ENCODE data around the gene ARPC4. TPM values are rescaled to one million over a fixed set of nuclear protein-coding genes. Genes with fewer than 3 reads are reported as not detected.
"Not testable (repeated sequence)": the region's sequence is repeated elsewhere in the genome, so short reads cannot be mapped to it uniquely, and the experiment has no call there.

Gene ARPC4
- total and polyA plus RNA-seq, 4 experiments from 2014 or later, result 164 to 287 (median 201) TPM

DNA sequence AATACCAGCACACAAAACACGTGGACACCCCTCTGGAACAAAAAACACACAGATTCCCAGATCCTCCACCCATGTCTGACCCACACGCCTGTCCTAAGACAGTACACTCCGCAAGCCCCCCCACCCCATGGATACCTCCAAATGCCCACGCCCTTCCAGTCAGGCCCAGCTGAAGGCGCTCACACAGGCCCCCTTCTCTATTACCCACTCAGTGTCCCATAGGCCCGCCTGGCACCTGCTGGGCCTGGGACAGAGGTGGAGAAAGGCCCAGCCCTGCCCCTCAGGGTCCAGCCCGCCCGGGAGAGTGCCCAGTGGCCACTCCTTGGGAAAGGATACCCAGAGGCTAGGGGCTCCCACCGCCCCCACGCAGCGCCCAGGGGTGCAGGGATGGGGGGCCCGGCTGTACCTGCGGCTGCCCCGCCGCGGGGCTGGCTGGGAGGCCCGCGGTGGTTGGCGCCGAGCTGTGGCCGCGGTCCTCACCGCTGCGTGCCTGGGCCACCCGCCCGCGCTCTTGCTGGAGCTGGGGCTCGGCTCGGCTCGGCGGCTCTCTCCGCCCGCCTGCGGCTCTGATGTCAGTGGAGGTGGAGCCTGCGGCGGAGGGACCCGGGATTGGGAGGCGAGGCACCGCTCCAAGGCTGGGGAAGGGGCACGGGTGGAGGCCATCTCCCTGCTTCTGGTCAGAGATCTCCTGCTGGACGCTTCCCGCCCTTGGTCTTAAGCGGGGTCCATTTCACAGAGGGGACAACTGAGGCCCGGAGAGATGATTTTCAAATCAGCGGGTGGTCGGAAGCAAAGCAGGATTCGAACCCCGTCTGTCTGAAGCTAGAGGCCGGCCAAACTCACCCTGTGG, 23.2 kb upstream of the ARPC4 start, which contains the start of gene CAMK1:
Gene CAMK1, minus strand, starts transcription at position 522 of the 850 bp plus-strand sequence. CDS start 2,198 bp downstream, outside the sequence.
- Histone ChIP-seq H3K36me3 (ENCODE audit: insufficient read depth, low read length) (no peaks in the 10 kb centered on the region), H3K4me3 (ENCODE audit: low read length in 2 of 2) (peak within 1 kb of the TSS in 1 of 2 donors; percentile 45), H3K27ac (ENCODE audit: low read depth, low read length) (no peak within 1 kb of the TSS), H3K9me3 (ENCODE audit: control insufficient read depth in 1 of 2, low read length in 2 of 2) (no peaks in the 10 kb centered on the region), H3K4me1 (ENCODE audit: insufficient read depth, low read length) (peaks cover 21% of the 10 kb centered on the region), H3K27me3 (ENCODE audit: insufficient read depth, low read length) (no peaks in the 10 kb centered on the region)
- Mint-ChIP-seq H3K9me3 (no peaks in the 10 kb centered on the region), H3K27me3 (no peaks in the 10 kb centered on the region), H3K4me1 (peaks cover 12 to 36% (median 21%) of the 10 kb centered on the region in 4 donors), H3K36me3 (peaks cover 0 to 2% of the 10 kb centered on the region in 2 donors), H3K27ac (peak within 1 kb of the TSS in 5 of 7 donors; percentile 66 to 91 (median 76)), H3K4me3 (peak within 1 kb of the TSS; percentile 66 to 77 (median 76))
- DNase-seq, result peak in 4 of 5 donors; percentile 42 to 56 (median 47)
- intact Hi-C loops (cut with micrococcal nuclease), result no loop called here
- ChIA-PET CTCF (ENCODE audit: partially characterized antibody) (no interaction called here), POLR2A (ENCODE audit: partially characterized antibody) (interaction anchor here (0.8 to 3.9 kb wide), 8 partner anchors 8 to 373 kb away, joined by 3 to 20 read pairs (median 5); partner anchors contain the start of genes ARPC4, BRPF1, OGG1 and TADA3)

DNA sequence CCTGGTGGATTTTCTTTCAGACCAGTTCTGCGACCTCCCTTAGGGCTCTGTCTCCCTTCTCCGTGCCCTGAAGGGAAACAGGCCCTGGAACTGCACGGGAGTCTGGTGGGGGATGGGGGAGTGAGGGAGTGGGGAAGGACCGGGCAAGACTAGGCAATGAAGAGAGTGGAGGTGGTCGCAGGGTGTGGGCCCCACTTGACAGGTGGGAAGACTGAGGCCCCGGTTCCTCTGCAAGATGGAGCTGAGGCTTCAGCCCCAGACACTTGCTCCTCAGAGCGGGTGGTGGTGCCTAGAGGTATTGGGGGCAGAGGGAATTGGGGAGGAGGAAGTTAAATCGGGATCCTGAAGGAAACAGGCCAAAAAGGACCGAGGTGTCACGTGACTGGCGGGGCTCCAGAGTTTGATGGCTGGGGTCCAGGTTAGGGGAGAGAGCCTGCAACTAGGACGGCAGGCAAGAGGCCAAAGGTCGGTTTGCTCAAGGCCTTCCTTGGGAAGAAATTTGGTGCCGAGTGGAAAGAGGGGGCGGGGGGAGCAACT, 22.5 kb upstream of the ARPC4 start:
- peaks cover 0 to 2% of the 10 kb centered on the region in 2 donors for H3K36me3 Mint-ChIP-seq
- DNase-seq, result no peak
- no peaks in the 10 kb centered on the region for H3K27me3 Mint-ChIP-seq
- peak overlapping the region in 4 of 7 donors; percentile 46 to 77 (median 55) for H3K27ac Mint-ChIP-seq
- Histone ChIP-seq H3K4me3 (ENCODE audit: low read length in 2 of 2) (peak overlapping the region in 1 of 2 donors; percentile 45), H3K9me3 (ENCODE audit: control insufficient read depth in 1 of 2, low read length in 2 of 2) (no peaks in the 10 kb centered on the region), H3K27ac (ENCODE audit: low read depth, low read length) (no peak overlapping the region), H3K4me1 (ENCODE audit: insufficient read depth, low read length) (peaks cover 21% of the 10 kb centered on the region), H3K27me3 (ENCODE audit: insufficient read depth, low read length) (no peaks in the 10 kb centered on the region), H3K36me3 (ENCODE audit: insufficient read depth, low read length) (no peaks in the 10 kb centered on the region)
- intact Hi-C loops (cut with micrococcal nuclease), result no loop called here
- peak overlapping the region; percentile 44 to 77 (median 71) for H3K4me3 Mint-ChIP-seq
- ChIA-PET CTCF (ENCODE audit: partially characterized antibody) (no interaction called here), POLR2A (ENCODE audit: partially characterized antibody) (interaction anchor here (0.8 to 3.9 kb wide), 6 partner anchors 8 to 374 kb away, joined by 3 to 20 read pairs (median 6); partner anchors contain the start of genes ARPC4, BRPF1, OGG1 and TADA3)
- no peaks in the 10 kb centered on the region for H3K9me3 Mint-ChIP-seq
- peaks cover 10 to 36% (median 21%) of the 10 kb centered on the region in 4 donors for H3K4me1 Mint-ChIP-seq

GRCh38 chr3:9771007-9771406, 21.9 kb upstream of the ARPC4 start:
- H3K4me3 ChIP-seq (ENCODE audit: low read length in 2 of 2); H3K27me3 Mint-ChIP-seq; H3K36me3 Mint-ChIP-seq; H3K27me3 ChIP-seq (ENCODE audit: insufficient read depth, low read length); H3K27ac ChIP-seq (ENCODE audit: low read depth, low read length); H3K9me3 ChIP-seq (ENCODE audit: control insufficient read depth in 1 of 2, low read length in 2 of 2); DNase-seq; H3K36me3 ChIP-seq (ENCODE audit: insufficient read depth, low read length); H3K9me3 Mint-ChIP-seq; intact Hi-C loops (cut with micrococcal nuclease): not testable (repeated sequence)
- ChIA-PET CTCF (ENCODE audit: partially characterized antibody) (interaction anchor here (1.1 kb wide), 1 partner anchor 10 kb away, joined by 3 read pairs; no protein-coding TSS in a partner anchor), POLR2A (ENCODE audit: partially characterized antibody) (interaction anchor here (2.1 kb wide), 1 partner anchor 22 kb away, joined by 10 read pairs; the partner anchor contains the start of genes ARPC4 and TADA3)
- Mint-ChIP-seq H3K4me3 (peak overlapping the region in 7 of 8 donors; percentile 25 to 73 (median 44)), H3K4me1 (peaks cover 10 to 36% (median 21%) of the 10 kb centered on the region in 4 donors), H3K27ac (peak overlapping the region in 2 of 7 donors; percentile 61 to 62)
- H3K4me1 ChIP-seq (ENCODE audit: insufficient read depth, low read length), result peaks cover 21% of the 10 kb centered on the region

- intact Hi-C loops (cut with micrococcal nuclease), result no loop called here
- Mint-ChIP-seq H3K27ac (peak overlapping the region in 2 of 7 donors; percentile 36 to 75), H3K27me3 (no peaks in the 10 kb centered on the region), H3K9me3 (no peaks in the 10 kb centered on the region), H3K4me1 (peaks cover 33 to 47% (median 41%) of the 10 kb centered on the region in 4 donors), H3K36me3 (peaks cover 5 to 6% of the 10 kb centered on the region in 2 donors), H3K4me3 (no peak overlapping the region)
- H3K36me3 ChIP-seq (ENCODE audit: insufficient read depth, low read length), result peaks cover 2% of the 10 kb centered on the region
- peaks cover 45% of the 10 kb centered on the region for H3K4me1 ChIP-seq (ENCODE audit: insufficient read depth, low read length)
- ChIA-PET POLR2A (ENCODE audit: partially characterized antibody) (interaction anchor here (1.0 to 2.8 kb wide), 3 partner anchors 8 to 32 kb away, joined by 3 to 9 read pairs (median 6); partner anchors contain the start of genes ARPC4 and CAMK1), CTCF (ENCODE audit: partially characterized antibody) (interaction anchor here (1.1 kb wide), 1 partner anchor 155 kb away, joined by 3 read pairs; no protein-coding TSS in a partner anchor)
- H3K27me3 ChIP-seq (ENCODE audit: insufficient read depth, low read length), result no peaks in the 10 kb centered on the region
- H3K9me3 ChIP-seq (ENCODE audit: control insufficient read depth in 1 of 2, low read length in 2 of 2), result no peaks in the 10 kb centered on the region
- DNase-seq, result no peak
- H3K4me3 ChIP-seq (ENCODE audit: low read length in 2 of 2), result no peak overlapping the region
- no peak overlapping the region for H3K27ac ChIP-seq (ENCODE audit: low read depth, low read length)
Measured at GRCh38 chr3:9776896-9777693, 15.8 kb upstream of the ARPC4 start.

DNA sequence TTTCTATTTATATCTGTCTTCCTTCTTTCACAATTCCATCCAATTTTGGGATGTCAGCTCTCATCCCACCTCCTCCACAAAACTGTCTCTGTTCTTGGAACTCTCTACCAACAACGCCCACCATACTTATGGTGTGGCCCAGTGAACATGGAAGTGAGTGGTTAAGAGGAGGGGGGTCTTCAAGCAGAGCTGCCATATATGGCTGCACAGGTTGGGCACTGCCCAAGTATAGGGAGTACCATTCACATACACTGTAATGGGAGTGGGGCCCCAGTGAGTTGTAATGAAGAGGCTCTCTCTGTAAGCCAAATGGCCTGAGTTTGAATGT, 15.2 kb upstream of the ARPC4 start:
- Histone ChIP-seq H3K27ac (ENCODE audit: low read depth, low read length) (no peak overlapping the region), H3K4me3 (ENCODE audit: low read length in 2 of 2) (no peak overlapping the region), H3K9me3 (ENCODE audit: control insufficient read depth in 1 of 2, low read length in 2 of 2) (no peaks in the 10 kb centered on the region), H3K4me1 (ENCODE audit: insufficient read depth, low read length) (peaks cover 45% of the 10 kb centered on the region), H3K36me3 (ENCODE audit: insufficient read depth, low read length) (peaks cover 8% of the 10 kb centered on the region), H3K27me3 (ENCODE audit: insufficient read depth, low read length) (no peaks in the 10 kb centered on the region)
- peaks cover 36 to 53% (median 45%) of the 10 kb centered on the region in 4 donors for H3K4me1 Mint-ChIP-seq
- DNase-seq, result no peak
- H3K36me3 Mint-ChIP-seq, result peaks cover 9 to 11% of the 10 kb centered on the region in 2 donors
- no peaks in the 10 kb centered on the region for H3K27me3 Mint-ChIP-seq
- peak overlapping the region in 2 of 7 donors; percentile 36 to 75 for H3K27ac Mint-ChIP-seq
- H3K9me3 Mint-ChIP-seq, result no peaks in the 10 kb centered on the region
- CTCF ChIA-PET (ENCODE audit: partially characterized antibody), result interaction anchor here (1.1 kb wide), 1 partner anchor 154 kb away, joined by 3 read pairs; no protein-coding TSS in a partner anchor
- intact Hi-C loops (cut with micrococcal nuclease), result no loop called here
- POLR2A ChIA-PET (ENCODE audit: partially characterized antibody), result interaction anchor here (0.6 to 2.8 kb wide), 4 partner anchors 8 to 31 kb away, joined by 3 to 9 read pairs (median 4); partner anchors contain the start of genes ARPC4, CAMK1 and OGG1
- H3K4me3 Mint-ChIP-seq, result no peak overlapping the region

DNA sequence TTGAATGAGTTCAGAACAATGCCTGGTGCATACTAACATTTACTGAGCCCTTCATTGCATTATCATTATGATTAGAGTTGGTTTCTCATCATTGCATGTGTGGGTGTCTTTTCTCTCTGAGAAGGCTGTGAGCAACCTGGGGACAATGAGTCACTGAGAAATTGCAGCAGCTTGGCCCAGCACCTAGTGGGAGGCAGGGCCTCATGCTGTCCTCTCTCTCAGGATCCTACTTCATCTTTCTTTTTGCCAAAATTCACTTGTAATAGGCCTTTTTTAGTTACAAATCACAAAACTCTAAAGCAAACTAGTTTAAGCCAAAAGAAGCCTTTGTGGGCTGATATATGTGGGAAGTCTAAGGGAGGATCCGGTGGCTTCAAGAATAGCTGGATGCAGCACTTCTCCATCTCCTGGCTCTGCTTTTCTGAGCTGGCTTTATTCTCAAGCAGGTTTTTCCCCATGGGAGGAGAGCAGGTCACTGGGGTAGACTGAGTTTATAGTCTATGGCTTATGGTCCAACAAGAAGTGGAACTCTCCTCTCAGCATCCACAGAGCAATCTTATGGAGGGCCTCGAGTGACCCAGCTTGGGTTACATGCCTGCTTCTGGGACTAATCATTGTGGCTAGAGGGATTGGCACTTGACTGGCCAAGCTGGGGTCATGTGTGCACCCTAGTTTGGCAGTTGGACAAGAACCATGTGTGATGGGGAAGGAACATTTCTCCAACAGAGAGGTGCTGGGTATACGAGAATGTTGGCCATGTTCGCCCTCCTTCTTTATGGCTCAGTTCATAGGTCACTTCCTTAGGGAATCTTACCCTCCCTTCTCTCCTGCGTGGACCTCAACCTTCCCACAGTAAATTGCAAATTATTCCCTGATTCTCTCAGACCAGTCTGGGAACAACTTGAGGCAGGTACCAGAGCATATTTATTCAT, 14.5 kb upstream of the ARPC4 start:
- Histone ChIP-seq H3K36me3 (ENCODE audit: insufficient read depth, low read length) (peaks cover 8% of the 10 kb centered on the region), H3K4me3 (ENCODE audit: low read length in 2 of 2) (no peak overlapping the region), H3K9me3 (ENCODE audit: control insufficient read depth in 1 of 2, low read length in 2 of 2) (no peaks in the 10 kb centered on the region), H3K27me3 (ENCODE audit: insufficient read depth, low read length) (no peaks in the 10 kb centered on the region), H3K27ac (ENCODE audit: low read depth, low read length) (no peak overlapping the region), H3K4me1 (ENCODE audit: insufficient read depth, low read length) (peaks cover 45% of the 10 kb centered on the region)
- Mint-ChIP-seq H3K27ac (peak overlapping the region in 4 of 7 donors; percentile 31 to 90 (median 77)), H3K4me3 (peak overlapping the region in 4 of 8 donors; percentile 7 to 40 (median 25)), H3K4me1 (peaks cover 40 to 57% (median 48%) of the 10 kb centered on the region in 4 donors), H3K36me3 (peaks cover 13 to 17% of the 10 kb centered on the region in 2 donors), H3K27me3 (no peaks in the 10 kb centered on the region), H3K9me3 (no peaks in the 10 kb centered on the region)
- intact Hi-C loops (cut with micrococcal nuclease), result no loop called here
- ChIA-PET CTCF (ENCODE audit: partially characterized antibody) (interaction anchor here (1.1 kb wide), 1 partner anchor 154 kb away, joined by 3 read pairs; no protein-coding TSS in a partner anchor), POLR2A (ENCODE audit: partially characterized antibody) (interaction anchor here (0.6 to 2.8 kb wide), 4 partner anchors 9 to 31 kb away, joined by 3 to 9 read pairs (median 4); partner anchors contain the start of genes ARPC4, CAMK1 and OGG1)
- no peak for DNase-seq

All from CD4-positive, alpha-beta memory T cell (primary cell).